ENCODE results near the gene IKBKG.
"Not testable (repeated sequence)": the region's sequence is repeated elsewhere in the genome, so short reads cannot be mapped to it uniquely, and the experiment has no call there.

DNA sequence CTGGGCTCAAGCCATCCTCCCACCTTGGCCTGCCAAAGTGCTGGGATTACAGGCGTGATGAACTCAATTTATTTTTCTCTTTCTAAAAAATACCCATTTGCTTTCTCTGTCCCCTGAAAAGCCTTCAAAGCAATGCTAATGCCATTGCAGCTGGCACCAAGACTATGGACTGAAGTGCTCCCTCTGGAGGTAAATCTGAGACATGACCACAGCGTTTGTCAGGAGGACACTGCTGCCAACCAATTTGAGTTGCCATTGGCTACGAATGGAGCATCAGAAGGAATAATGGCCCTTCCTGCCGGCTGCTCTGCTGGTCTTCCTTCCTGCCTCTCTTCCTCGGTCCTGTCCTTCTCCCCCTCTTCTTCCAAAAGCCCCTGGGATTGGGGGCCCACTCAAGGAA is 27.7 kb downstream of the IKBKG start:
- TF ChIP-seq, protein P1, sequence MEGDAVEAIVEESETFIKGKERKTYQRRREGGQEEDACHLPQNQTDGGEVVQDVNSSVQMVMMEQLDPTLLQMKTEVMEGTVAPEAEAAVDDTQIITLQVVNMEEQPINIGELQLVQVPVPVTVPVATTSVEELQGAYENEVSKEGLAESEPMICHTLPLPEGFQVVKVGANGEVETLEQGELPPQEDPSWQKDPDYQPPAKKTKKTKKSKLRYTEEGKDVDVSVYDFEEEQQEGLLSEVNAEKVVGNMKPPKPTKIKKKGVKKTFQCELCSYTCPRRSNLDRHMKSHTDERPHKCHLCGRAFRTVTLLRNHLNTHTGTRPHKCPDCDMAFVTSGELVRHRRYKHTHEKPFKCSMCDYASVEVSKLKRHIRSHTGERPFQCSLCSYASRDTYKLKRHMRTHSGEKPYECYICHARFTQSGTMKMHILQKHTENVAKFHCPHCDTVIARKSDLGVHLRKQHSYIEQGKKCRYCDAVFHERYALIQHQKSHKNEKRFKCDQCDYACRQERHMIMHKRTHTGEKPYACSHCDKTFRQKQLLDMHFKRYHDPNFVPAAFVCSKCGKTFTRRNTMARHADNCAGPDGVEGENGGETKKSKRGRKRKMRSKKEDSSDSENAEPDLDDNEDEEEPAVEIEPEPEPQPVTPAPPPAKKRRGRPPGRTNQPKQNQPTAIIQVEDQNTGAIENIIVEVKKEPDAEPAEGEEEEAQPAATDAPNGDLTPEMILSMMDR (IDR thresholded peaks at IDR 0.05), result not testable (repeated sequence)
- not testable (repeated sequence) for TF ChIP-seq POLR2A (IDR thresholded peaks at IDR 0.05)

All from ovary (tissue), 3 donors.